ENCODE results near the gene KLHL33.
A peak's percentile ranks its signal among the peaks of the same experiment; 100 is the strongest.
"Not testable (repeated sequence)": the region's sequence is repeated elsewhere in the genome, so short reads cannot be mapped to it uniquely, and the experiment has no call there.

KLHL33 gene

DNA sequence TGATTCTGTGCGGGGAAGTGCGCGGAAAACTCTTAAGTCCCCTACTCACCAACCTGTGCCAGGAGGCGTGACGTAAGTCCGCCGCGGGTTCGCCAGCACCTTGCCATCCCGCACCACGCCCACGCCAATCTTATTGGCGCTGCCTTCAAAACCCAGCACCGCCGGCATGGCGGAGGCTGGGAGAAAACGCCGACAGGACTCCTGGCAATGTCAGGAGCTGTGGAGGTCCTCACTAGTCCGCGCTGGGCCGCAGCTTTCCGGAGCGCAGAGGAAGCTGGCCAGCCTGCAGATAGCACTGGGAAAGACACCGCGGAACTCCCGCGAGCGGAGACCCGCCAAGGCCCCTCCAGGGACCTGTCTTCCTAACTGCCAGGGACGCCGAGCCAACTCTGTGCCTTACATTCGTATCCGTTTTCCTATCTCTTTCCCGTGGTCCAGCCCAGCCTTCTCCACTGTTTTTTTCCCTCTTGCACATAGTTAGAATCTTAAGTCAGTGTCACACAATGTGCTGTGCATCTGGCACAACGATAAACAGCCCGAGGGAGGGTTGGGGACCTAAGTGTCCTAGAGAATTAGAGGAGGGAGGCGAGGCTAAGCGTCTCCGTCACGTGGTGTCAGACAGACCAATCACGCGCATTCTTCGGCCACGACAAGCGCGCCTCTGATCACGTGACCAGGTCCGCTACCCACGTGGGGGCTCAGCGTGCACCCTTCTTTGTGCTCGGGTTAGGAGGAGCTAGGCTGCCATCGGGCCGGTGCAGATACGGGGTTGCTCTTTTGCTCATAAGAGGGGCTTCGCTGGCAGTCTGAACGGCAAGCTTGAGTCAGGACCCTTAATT is 18.8 kb upstream of the KLHL33 start, which contains the start of the genes APEX1 and OSGEP:
TSS of gene APEX1 (plus strand) at position 711 of the 839 bp plus-strand sequence. CDS start 420 bp downstream, outside the sequence.
TSS of gene OSGEP (minus strand) at position 297 of the 839 bp plus-strand sequence. CDS start at position 168, 129 bp downstream.
- Histone ChIP-seq H3K9ac (ENCODE audit: low read length) (peak within 1 kb of the TSS; percentile 99), H3K14ac (ENCODE audit: low read length) (peak within 1 kb of the TSS; percentile 81), H3K36me3 (ENCODE audit: control insufficient read depth in 1 of 2, insufficient read depth in 2 of 2, low read length in 2 of 2) (peaks cover 27 to 41% of the 10 kb centered on the region in 2 experiments), H4K8ac (ENCODE audit: low read depth, low read length) (peak within 1 kb of the TSS; percentile 91), H3K4me1 (ENCODE audit: control insufficient read depth in 1 of 2, insufficient read depth in 2 of 2, low read length in 2 of 2) (peaks cover 4 to 6% of the 10 kb centered on the region in 2 experiments), H4K91ac (ENCODE audit: low read depth, low read length) (peak within 1 kb of the TSS; percentile 84), H3K18ac (ENCODE audit: low read length) (peak within 1 kb of the TSS; percentile 78), H2AFZ (ENCODE audit: insufficient read depth, low read length, poor library complexity) (peak within 1 kb of the TSS; percentile 86), H3K4me2 (ENCODE audit: low read length) (peak within 1 kb of the TSS; percentile 91), H3K79me2 (ENCODE audit: control insufficient read depth, insufficient read depth, low read length, poor library complexity) (peaks cover 10% of the 10 kb centered on the region), H3K4me3 (ENCODE audit: low read depth, low read length) (peak within 1 kb of the TSS; percentile 91), H3K9me3 (ENCODE audit: insufficient read depth, low read depth, low read length) (no peaks in the 10 kb centered on the region), H2BK12ac (ENCODE audit: low read length) (no peak within 1 kb of the TSS), H2AK5ac (ENCODE audit: low read length) (no peak within 1 kb of the TSS), H3K79me1 (ENCODE audit: low read length) (peaks cover 12% of the 10 kb centered on the region), H3K27me3 (ENCODE audit: insufficient read depth, low read length) (no peaks in the 10 kb centered on the region), H3K27ac (ENCODE audit: low read depth, low read length) (peak within 1 kb of the TSS; percentile 83), H4K12ac (ENCODE audit: low read depth, low read length) (peak within 1 kb of the TSS; percentile 82), H3K23ac (ENCODE audit: low read length) (no peak within 1 kb of the TSS), H2BK5ac (ENCODE audit: low read depth, low read length, poor library complexity) (peak within 1 kb of the TSS; percentile 75), H2BK120ac (ENCODE audit: insufficient read depth, low read length, poor library complexity) (peak within 1 kb of the TSS; percentile 74), H3K4ac (ENCODE audit: low read depth, low read length) (peak within 1 kb of the TSS; percentile 87)
- no CpG with 5 or more reads among the region's 56 CpGs for WGBS (ENCODE audit: extremely low coverage, insufficient coverage, insufficient read length)
- DNase-seq = peak; percentile 98 to 100

DNA sequence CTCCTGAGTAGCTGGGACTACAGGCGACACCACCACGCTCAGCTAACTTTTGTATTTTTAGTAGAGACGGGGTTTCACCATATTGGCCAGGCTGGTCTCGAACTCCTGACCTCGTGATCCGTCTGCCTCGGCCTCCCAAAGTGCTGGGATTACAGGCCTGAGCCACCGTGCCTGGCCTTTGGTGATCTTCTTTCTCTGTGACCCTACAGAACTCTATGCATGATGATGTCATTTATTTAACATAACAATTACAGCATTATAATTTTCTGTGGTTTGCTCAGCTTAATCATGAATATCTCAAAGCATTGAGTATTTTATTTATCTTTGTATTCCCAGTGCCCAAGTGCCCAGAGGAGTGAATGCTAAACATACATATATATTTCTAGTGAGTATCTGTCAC is 16.9 kb upstream of the KLHL33 start:
- H3K79me2 ChIP-seq (ENCODE audit: control insufficient read depth, insufficient read depth, low read length, poor library complexity) = peaks cover 10% of the 10 kb centered on the region
- not testable (repeated sequence) for H3K4ac ChIP-seq (ENCODE audit: low read depth, low read length); H3K27ac ChIP-seq (ENCODE audit: low read depth, low read length); H3K9ac ChIP-seq (ENCODE audit: low read length); H3K9me3 ChIP-seq (ENCODE audit: insufficient read depth, low read depth, low read length); H4K91ac ChIP-seq (ENCODE audit: low read depth, low read length); H3K4me1 ChIP-seq (ENCODE audit: control insufficient read depth in 1 of 2, insufficient read depth in 2 of 2, low read length in 2 of 2); H4K12ac ChIP-seq (ENCODE audit: low read depth, low read length); H3K23ac ChIP-seq (ENCODE audit: low read length); H3K27me3 ChIP-seq (ENCODE audit: insufficient read depth, low read length); H2BK12ac ChIP-seq (ENCODE audit: low read length); H3K4me2 ChIP-seq (ENCODE audit: low read length); H2BK5ac ChIP-seq (ENCODE audit: low read depth, low read length, poor library complexity); H2BK120ac ChIP-seq (ENCODE audit: insufficient read depth, low read length, poor library complexity); H2AK5ac ChIP-seq (ENCODE audit: low read length); H4K8ac ChIP-seq (ENCODE audit: low read depth, low read length); H3K18ac ChIP-seq (ENCODE audit: low read length); H3K4me3 ChIP-seq (ENCODE audit: low read depth, low read length); H2AFZ ChIP-seq (ENCODE audit: insufficient read depth, low read length, poor library complexity); DNase-seq; H3K14ac ChIP-seq (ENCODE audit: low read length)
- peaks cover 21 to 42% of the 10 kb centered on the region in 2 experiments for H3K36me3 ChIP-seq (ENCODE audit: control insufficient read depth in 1 of 2, insufficient read depth in 2 of 2, low read length in 2 of 2)
- H3K79me1 ChIP-seq (ENCODE audit: low read length) = peaks cover 12% of the 10 kb centered on the region
- WGBS (ENCODE audit: extremely low coverage, insufficient coverage, insufficient read length) = no CpG with 5 or more reads among the region's 8 CpGs

DNA sequence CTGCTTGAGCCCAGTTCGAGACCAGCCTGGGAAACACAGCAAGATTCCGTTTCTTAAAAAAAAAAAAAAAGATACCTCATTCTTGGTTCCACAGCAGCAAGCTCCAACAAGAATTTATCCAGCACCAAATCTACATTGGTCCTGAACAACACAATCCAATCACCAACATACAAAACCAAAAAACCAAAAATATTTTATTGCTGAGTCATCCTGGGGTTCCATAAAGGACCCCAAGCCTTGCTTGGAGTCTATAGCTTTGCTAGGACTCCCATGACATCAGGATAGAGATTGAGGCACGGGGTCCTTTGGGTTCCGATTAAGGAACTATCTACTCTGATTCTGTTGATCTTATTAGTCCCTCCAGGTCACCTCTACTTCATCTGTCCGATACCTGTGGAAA is 10.9 kb upstream of the KLHL33 start:
- Histone ChIP-seq H3K36me3 (ENCODE audit: control insufficient read depth in 1 of 2, insufficient read depth in 2 of 2, low read length in 2 of 2) (peaks cover 19 to 48% of the 10 kb centered on the region in 2 experiments), H4K8ac (ENCODE audit: low read depth, low read length) (no peak overlapping the region), H4K12ac (ENCODE audit: low read depth, low read length) (no peak overlapping the region), H3K14ac (ENCODE audit: low read length) (no peak overlapping the region), H3K27ac (ENCODE audit: low read depth, low read length) (no peak overlapping the region), H2BK12ac (ENCODE audit: low read length) (no peak overlapping the region), H3K23ac (ENCODE audit: low read length) (no peak overlapping the region), H3K79me1 (ENCODE audit: low read length) (no peaks in the 10 kb centered on the region), H3K79me2 (ENCODE audit: control insufficient read depth, insufficient read depth, low read length, poor library complexity) (no peaks in the 10 kb centered on the region), H3K4me2 (ENCODE audit: low read length) (no peak overlapping the region), H3K4me3 (ENCODE audit: low read depth, low read length) (no peak overlapping the region), H2AFZ (ENCODE audit: insufficient read depth, low read length, poor library complexity) (no peak overlapping the region), H2BK120ac (ENCODE audit: insufficient read depth, low read length, poor library complexity) (no peak overlapping the region), H2BK5ac (ENCODE audit: low read depth, low read length, poor library complexity) (no peak overlapping the region), H3K4ac (ENCODE audit: low read depth, low read length) (no peak overlapping the region), H3K9me3 (ENCODE audit: insufficient read depth, low read depth, low read length) (peaks cover 2% of the 10 kb centered on the region), H4K91ac (ENCODE audit: low read depth, low read length) (no peak overlapping the region), H3K9ac (ENCODE audit: low read length) (no peak overlapping the region), H3K27me3 (ENCODE audit: insufficient read depth, low read length) (no peaks in the 10 kb centered on the region), H3K18ac (ENCODE audit: low read length) (no peak overlapping the region), H2AK5ac (ENCODE audit: low read length) (no peak overlapping the region), H3K4me1 (ENCODE audit: control insufficient read depth in 1 of 2, insufficient read depth in 2 of 2, low read length in 2 of 2) (no peaks in the 10 kb centered on the region)
- DNase-seq = no peak
- no CpG with 5 or more reads among the region's 5 CpGs for WGBS (ENCODE audit: extremely low coverage, insufficient coverage, insufficient read length)

DNA sequence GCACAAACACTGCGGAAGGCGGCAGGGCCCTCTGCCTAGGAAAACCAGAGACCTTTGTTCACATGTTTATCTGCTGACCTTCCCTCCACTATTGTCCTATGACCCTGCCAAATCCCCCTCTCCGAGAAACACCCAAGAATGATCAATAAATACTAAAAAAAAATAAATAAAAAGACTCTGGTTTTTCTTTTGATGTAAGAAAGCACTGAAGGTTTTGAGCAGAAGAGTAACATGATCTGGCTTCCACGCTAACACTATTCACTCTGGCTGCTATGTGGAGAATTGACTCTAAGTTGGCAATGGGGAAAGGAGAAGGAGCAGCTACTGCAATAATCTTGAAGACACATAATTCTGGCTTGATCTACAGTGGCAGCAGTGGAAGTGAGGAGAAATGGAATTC is 7.7 kb upstream of the KLHL33 start:
- WGBS (ENCODE audit: extremely low coverage, insufficient coverage, insufficient read length) = no CpG with 5 or more reads among the region's 4 CpGs
- H3K27ac ChIP-seq (ENCODE audit: low read depth, low read length) = not testable (repeated sequence)

More for the DNA sequence above, 7.7 kb upstream of the KLHL33 start:
- not testable (repeated sequence) for H3K9ac ChIP-seq (ENCODE audit: low read length); H2BK5ac ChIP-seq (ENCODE audit: low read depth, low read length, poor library complexity); H2AFZ ChIP-seq (ENCODE audit: insufficient read depth, low read length, poor library complexity); DNase-seq; H2AK5ac ChIP-seq (ENCODE audit: low read length); H3K4me3 ChIP-seq (ENCODE audit: low read depth, low read length); H3K27me3 ChIP-seq (ENCODE audit: insufficient read depth, low read length); H3K79me1 ChIP-seq (ENCODE audit: low read length); H2BK120ac ChIP-seq (ENCODE audit: insufficient read depth, low read length, poor library complexity); H2BK12ac ChIP-seq (ENCODE audit: low read length); H3K4ac ChIP-seq (ENCODE audit: low read depth, low read length); H4K91ac ChIP-seq (ENCODE audit: low read depth, low read length); H3K14ac ChIP-seq (ENCODE audit: low read length); H4K12ac ChIP-seq (ENCODE audit: low read depth, low read length); H3K23ac ChIP-seq (ENCODE audit: low read length); H3K4me2 ChIP-seq (ENCODE audit: low read length); H3K4me1 ChIP-seq (ENCODE audit: control insufficient read depth in 1 of 2, insufficient read depth in 2 of 2, low read length in 2 of 2); H3K9me3 ChIP-seq (ENCODE audit: insufficient read depth, low read depth, low read length); H3K18ac ChIP-seq (ENCODE audit: low read length); H3K79me2 ChIP-seq (ENCODE audit: control insufficient read depth, insufficient read depth, low read length, poor library complexity); H4K8ac ChIP-seq (ENCODE audit: low read depth, low read length)
- peaks cover 12 to 29% of the 10 kb centered on the region in 2 experiments for H3K36me3 ChIP-seq (ENCODE audit: control insufficient read depth in 1 of 2, insufficient read depth in 2 of 2, low read length in 2 of 2)

All from trophoblast cell (in vitro differentiated cells and primary cell).